NT2/D1 (cell line): Measurements from ENCODE around the gene DICER1.

ENCODE experiments used
- SUZ12 ChIP-seq: IDR thresholded peaks from 2 replicates; pipeline ENCODE4 v1.6.1; 2011; ENCODE audit not compliant: insufficient read length, insufficient read depth; ENCODE audit errors: extremely low read depth
- YY1 ChIP-seq: IDR thresholded peaks from 2 replicates; pipeline ENCODE4 v1.6.1; 2011; ENCODE audit not compliant: insufficient read length, insufficient read depth
- ZNF274 ChIP-seq: IDR thresholded peaks from 2 replicates; pipeline ENCODE4 v1.6.1; 2011; ENCODE audit warnings: mild to moderate bottlenecking, low read depth, low read length

GRCh38 chr14:95192311-95192710, 35.0 kb upstream of the DICER1 start:
- TF ChIP-seq ZNF274 (no peak), SUZ12 (no peak), YY1 (no peak)
